22Rv1 (cell line): ENCODE measurements around the gene UPB1.

Experiments used
- CTCF ChIP-seq: fragments of 450-650 bp; IDR thresholded peaks from 2 replicates; pipeline ENCODE4 v1.5.1; 2017; ENCODE audit warnings: mild to moderate bottlenecking
- ZFX ChIP-seq: fragments of 450-650 bp; IDR thresholded peaks from 2 replicates; pipeline ENCODE4 v1.6.1; 2017; ENCODE audit warnings: antibody characterized with exemption, borderline replicate concordance

GRCh38 chr22:24495365-24495675, 188 bp downstream of the UPB1 start:
- TF ChIP-seq CTCF: no peak
- no peak for TF ChIP-seq ZFX
